Measurements from ENCODE around the gene KRAS.

- TF ChIP-seq POLR2AphosphoS5 (IDR thresholded peaks at IDR 0.05; ENCODE audit: insufficient read depth in 1 of 2, low read depth in 1 of 2) (no peak), CTCF (IDR thresholded peaks at IDR 0.05) (no peak), POLR2A (IDR thresholded peaks at IDR 0.05) (no peak)
These were observed 62.9 kb downstream of the KRAS start for GRCh38 chr12:25187781-25188180.
